ENCODE results near the gene DLGAP1.

- TF ChIP-seq CTCF (IDR thresholded peaks at IDR 0.05 in 4 of 5, conservative IDR thresholded peaks at IDR 0.05 in 1 of 5) = no peak
- no peak for TF ChIP-seq POLR2A (IDR thresholded peaks at IDR 0.05)
These were observed 734.1 kb downstream of the DLGAP1 start for GRCh38 chr18:3720818-3721545.
